GM12878 (cell line): Measurements from ENCODE around the gene SEC63.

ENCODE experiments used
- BHLHE40 ChIP-seq, 2 experiments: fragments of 450-650 bp in 1 of 2; IDR thresholded peaks; 2 replicates each; pipeline ENCODE4 v1.6.1; 2011 to 2017; ENCODE audit warnings: low read depth in 2 of 2, borderline replicate concordance in 1 of 2, improper control_type of control experiment in 1 of 2, low read length in 1 of 2, mild to moderate bottlenecking in 1 of 2
- KDM1A ChIP-seq: fragments of 200-600 bp; sonication (generic); IDR thresholded peaks from 2 replicates; pipeline ENCODE4 v1.6.1; 2016; ENCODE audit warnings: borderline replicate concordance
- SP1 ChIP-seq: IDR thresholded peaks from one replicate; pipeline ENCODE4 v1.6.1; 2011; ENCODE audit warnings: low read depth, low read length
- SUPT20H ChIP-seq: IDR thresholded peaks from 2 replicates; pipeline ENCODE4 v1.6.1; 2011; ENCODE audit warnings: low read depth, mild to moderate bottlenecking, low read length, moderate library complexity, borderline replicate concordance; ENCODE audit not compliant: control insufficient read depth
- YY1 ChIP-seq: IDR thresholded peaks from 2 replicates; pipeline ENCODE4 v1.6.1; 2011; ENCODE audit warnings: low read depth, mild to moderate bottlenecking, low read length
- TF ChIP-seq, protein P1 (sequence below), 3 experiments: IDR thresholded peaks in 2 of 3; conservative IDR thresholded peaks in 1 of 3; 2 replicates each; pipeline ENCODE4 v1.5.1; 2011; ENCODE audit warnings: low read depth in 3 of 3, low read length in 3 of 3, mild to moderate bottlenecking in 3 of 3, control low read depth in 2 of 3, moderate library complexity in 2 of 3, inconsistent platforms in 1 of 3, mixed read lengths in 1 of 3; ENCODE audit not compliant: control insufficient read depth in 2 of 3, insufficient read depth in 1 of 3; ENCODE audit errors: extremely low read depth in 1 of 3

GRCh38 chr6:107956586-107957307, 1.3 kb downstream of the SEC63 start:
- TF ChIP-seq SUPT20H = no peak
- TF ChIP-seq, protein P1, sequence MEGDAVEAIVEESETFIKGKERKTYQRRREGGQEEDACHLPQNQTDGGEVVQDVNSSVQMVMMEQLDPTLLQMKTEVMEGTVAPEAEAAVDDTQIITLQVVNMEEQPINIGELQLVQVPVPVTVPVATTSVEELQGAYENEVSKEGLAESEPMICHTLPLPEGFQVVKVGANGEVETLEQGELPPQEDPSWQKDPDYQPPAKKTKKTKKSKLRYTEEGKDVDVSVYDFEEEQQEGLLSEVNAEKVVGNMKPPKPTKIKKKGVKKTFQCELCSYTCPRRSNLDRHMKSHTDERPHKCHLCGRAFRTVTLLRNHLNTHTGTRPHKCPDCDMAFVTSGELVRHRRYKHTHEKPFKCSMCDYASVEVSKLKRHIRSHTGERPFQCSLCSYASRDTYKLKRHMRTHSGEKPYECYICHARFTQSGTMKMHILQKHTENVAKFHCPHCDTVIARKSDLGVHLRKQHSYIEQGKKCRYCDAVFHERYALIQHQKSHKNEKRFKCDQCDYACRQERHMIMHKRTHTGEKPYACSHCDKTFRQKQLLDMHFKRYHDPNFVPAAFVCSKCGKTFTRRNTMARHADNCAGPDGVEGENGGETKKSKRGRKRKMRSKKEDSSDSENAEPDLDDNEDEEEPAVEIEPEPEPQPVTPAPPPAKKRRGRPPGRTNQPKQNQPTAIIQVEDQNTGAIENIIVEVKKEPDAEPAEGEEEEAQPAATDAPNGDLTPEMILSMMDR (IDR thresholded peaks at IDR 0.05 in 2 of 3, conservative IDR thresholded peaks at IDR 0.05 in 1 of 3; ENCODE audit: control insufficient read depth in 2 of 3, extremely low read depth in 1 of 3, insufficient read depth in 1 of 3, low read depth in 3 of 3, low read length in 3 of 3) = no peak
- no peak for TF ChIP-seq BHLHE40 (IDR thresholded peaks at IDR 0.05; ENCODE audit: borderline replicate concordance in 1 of 2, low read depth in 2 of 2, low read length in 1 of 2)
- TF ChIP-seq YY1 = no peak
- TF ChIP-seq KDM1A = no peak
- TF ChIP-seq SP1 = no peak
